CD14-positive monocyte (primary cell): ENCODE results near the gene MEF2B. TPM values are rescaled to one million over a fixed set of nuclear protein-coding genes. Genes with fewer than 3 reads are reported as not detected.

Experiments
- DNase-seq, 3 donors: peaks; one replicate each; pipeline ENCODE4 v3.0.0-alpha.2; 2011 to 2022
- H2AFZ ChIP-seq: 2 replicates; pipeline ENCODE4 v1.6.0; 2012; ENCODE audit warnings: mild to moderate bottlenecking, low read depth, low read length, inconsistent platforms; ENCODE audit not compliant: insufficient read depth, poor library complexity, severe bottlenecking
- H3K27ac ChIP-seq, 2 donors: 1 replicate in 1 of 2; 2 replicates in 1 of 2; pipeline ENCODE4 v1.5.1; 2012 to 2013; ENCODE audit warnings: low read length in 2 of 2, control low read depth in 1 of 2, inconsistent platforms in 1 of 2, low read depth in 1 of 2, mild to moderate bottlenecking in 1 of 2
- H3K27me3 ChIP-seq, 2 donors: one replicate each; pipeline versions ENCODE4 v1.6.0 to v1.6.1; 2011 to 2013; ENCODE audit warnings: low read length in 2 of 2; ENCODE audit not compliant: control insufficient read depth in 2 of 2, insufficient read depth in 2 of 2
- H3K36me3 ChIP-seq, 2 donors: replicated peaks in 1 of 2; 1 replicate in 1 of 2; 2 replicates in 1 of 2; pipeline versions ENCODE4 v1.5.1 to v1.6.1; 2012 to 2013; ENCODE audit warnings: low read length in 2 of 2, control low read depth in 1 of 2, inconsistent platforms in 1 of 2, mild to moderate bottlenecking in 1 of 2; ENCODE audit not compliant: insufficient read depth in 2 of 2, control insufficient read depth in 1 of 2
- H3K4me1 ChIP-seq, 2 donors: 1 replicate in 1 of 2; 2 replicates in 1 of 2; pipeline versions ENCODE4 v1.5.1 to v1.6.1; 2012 to 2013; ENCODE audit warnings: low read length in 2 of 2, control low read depth in 1 of 2, inconsistent platforms in 1 of 2, mild to moderate bottlenecking in 1 of 2, moderate library complexity in 1 of 2; ENCODE audit not compliant: insufficient read depth in 2 of 2, control insufficient read depth in 1 of 2
- H3K4me2 ChIP-seq: replicated peaks from 2 replicates; pipeline ENCODE3; 2012; ENCODE audit warnings: low read length, moderate library complexity, mild to moderate bottlenecking; ENCODE audit not compliant: poor library complexity, severe bottlenecking; ENCODE audit errors: extremely low read depth
- H3K4me3 ChIP-seq, 3 experiments: fragments of 200-600 bp in 1 of 3; sonication (generic) in 1 of 3; replicated peaks in 1 of 3; 1 replicate in 2 of 3; 2 replicates in 1 of 3; pipeline ENCODE4 v1.5.1; 2011 to 2013; ENCODE audit warnings: low read length in 3 of 3, mild to moderate bottlenecking in 3 of 3, control low read depth in 2 of 3, low read depth in 2 of 3, inconsistent platforms in 1 of 3, moderate library complexity in 1 of 3
- H3K79me2 ChIP-seq: 2 replicates; pipeline ENCODE4 v1.6.0; 2012; ENCODE audit warnings: mild to moderate bottlenecking, control low read depth, inconsistent platforms, low read length, moderate library complexity; ENCODE audit not compliant: insufficient read depth
- H3K9ac ChIP-seq: 2 replicates; pipeline ENCODE4 v1.6.0; 2017; ENCODE audit warnings: low read length, mild to moderate bottlenecking; ENCODE audit not compliant: insufficient read depth, poor library complexity, severe bottlenecking
- H3K9me3 ChIP-seq, 2 donors: replicated peaks in 1 of 2; 1 replicate in 1 of 2; 2 replicates in 1 of 2; pipeline versions ENCODE4 v1.5.1 to v1.6.1; 2012 to 2013; ENCODE audit warnings: low read length in 2 of 2, control low read depth in 1 of 2; ENCODE audit not compliant: control insufficient read depth in 1 of 2, insufficient read depth in 1 of 2
- H4K20me1 ChIP-seq: 2 replicates; pipeline ENCODE4 v1.6.0; 2012; ENCODE audit warnings: mild to moderate bottlenecking, low read length, control low read depth, moderate library complexity; ENCODE audit not compliant: insufficient read depth
- H3K27ac Mint-ChIP-seq, 7 donors: one replicate each; pipeline ENCODE4 v1.8.0; 2020; ENCODE audit warnings: mild to moderate bottlenecking in 7 of 7, mixed read lengths in 7 of 7, moderate library complexity in 6 of 7, inconsistent platforms in 2 of 7
- H3K27me3 Mint-ChIP-seq, 3 donors: one replicate each; pipeline ENCODE4 v1.8.0; 2021 to 2022; ENCODE audit warnings: low read depth in 3 of 3, mild to moderate bottlenecking in 3 of 3, mixed read lengths in 3 of 3, moderate library complexity in 3 of 3, inconsistent platforms in 1 of 3
- H3K36me3 Mint-ChIP-seq, 2 donors: one replicate each; pipeline ENCODE4 v1.8.0; 2020; ENCODE audit warnings: mixed read lengths in 2 of 2, inconsistent platforms in 1 of 2, mild to moderate bottlenecking in 1 of 2
- H3K4me1 Mint-ChIP-seq: one replicate; pipeline ENCODE4 v1.8.0; 2020; ENCODE audit warnings: mild to moderate bottlenecking, mixed read lengths
- H3K4me3 Mint-ChIP-seq, 2 donors: one replicate each; pipeline ENCODE4 v1.8.0; 2020; ENCODE audit warnings: mild to moderate bottlenecking in 2 of 2, mixed read lengths in 2 of 2, moderate library complexity in 1 of 2
- H3K9me3 Mint-ChIP-seq, 7 donors: one replicate each; pipeline ENCODE4 v1.8.0; 2020 to 2022; ENCODE audit warnings: mixed read lengths in 7 of 7, mild to moderate bottlenecking in 6 of 7, moderate library complexity in 6 of 7, inconsistent platforms in 2 of 7
- WGBS: methylation state at CpG from one replicate; pipeline ENCODE4 v1.1.5; 2013; ENCODE audit warnings: missing lambda C conversion rate; ENCODE audit not compliant: insufficient coverage; 5-methylcytosine and 5-hydroxymethylcytosine counted together
- intact Hi-C, 2 donors: fragments of 100-400 bp; cut with micrococcal nuclease; formaldehyde crosslinking; loops; one replicate each; pipeline versions ENCODE4 v1.15.0 to v1.15.1; 2023
- polyA plus RNA-seq, 3 donors: library from polyadenylated mRNA; depleted of rRNA in 1 of 3; unstranded in 2 of 3; stranded (reverse) in 1 of 3; fragments of 300-500 nt in 2 of 3; fragments of >200 nt in 1 of 3; fragmentation: Illumina TruSeq in 2 of 3; gene quantifications; 1 replicate in 2 of 3; 2 replicates in 1 of 3; pipeline ENCODE4 v1.2.3, GENCODE V29; 2012 to 2021
- TF ChIP-seq, protein P1 (sequence below): fragments of 200-600 bp; IDR thresholded peaks from one replicate; pipeline ENCODE4 v1.8.0; 2022; ENCODE audit warnings: antibody characterized with exemption, mild to moderate bottlenecking

MEF2B gene
- polyA plus RNA-seq, 3 donors = 0.15 to 1.8 (median 0.30) TPM

DNA sequence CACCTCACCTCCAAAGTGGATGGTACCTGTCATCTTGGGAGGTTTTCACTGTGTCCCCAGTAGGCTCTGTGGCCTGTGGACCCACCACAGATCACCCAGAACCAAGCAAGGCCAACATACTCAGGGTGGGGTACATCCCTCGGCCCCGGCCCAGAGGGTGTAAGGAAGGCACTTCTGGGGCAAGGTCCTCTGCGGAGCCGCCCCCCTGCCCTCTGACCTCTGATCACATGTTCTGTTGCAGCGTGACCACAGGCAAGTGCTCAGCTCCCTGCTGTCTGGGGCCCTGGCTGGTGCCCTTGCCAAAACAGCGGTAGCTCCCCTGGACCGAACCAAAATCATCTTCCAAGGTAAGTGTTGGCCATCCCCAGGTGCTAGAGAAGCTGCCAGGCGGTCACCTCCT lies 68.5 kb downstream of the MEF2B start:
- Mint-ChIP-seq H3K4me3 (no peak overlapping the region), H3K36me3 (peaks cover 5 to 8% of the 10 kb centered on the region in 2 donors), H3K4me1 (peaks cover 1% of the 10 kb centered on the region), H3K9me3 (peaks cover 0 to 1% (median 0%) of the 10 kb centered on the region in 7 donors), H3K27me3 (no peaks in the 10 kb centered on the region), H3K27ac (no peak overlapping the region)
- Histone ChIP-seq H2AFZ (no peak overlapping the region), H3K27ac (no peak overlapping the region), H3K9me3 (no peaks in the 10 kb centered on the region), H3K9ac (no peak overlapping the region), H3K4me3 (no peak overlapping the region), H3K36me3 (no peaks in the 10 kb centered on the region), H3K79me2 (no peaks in the 10 kb centered on the region), H3K27me3 (no peaks in the 10 kb centered on the region), H3K4me2 (no peak overlapping the region), H3K4me1 (no peaks in the 10 kb centered on the region), H4K20me1 (no peaks in the 10 kb centered on the region)
- no peak for DNase-seq
- over 99% methylated on average over 7 of the region's 8 CpGs for WGBS
- intact Hi-C loops = no loop called here
- TF ChIP-seq, protein P1, sequence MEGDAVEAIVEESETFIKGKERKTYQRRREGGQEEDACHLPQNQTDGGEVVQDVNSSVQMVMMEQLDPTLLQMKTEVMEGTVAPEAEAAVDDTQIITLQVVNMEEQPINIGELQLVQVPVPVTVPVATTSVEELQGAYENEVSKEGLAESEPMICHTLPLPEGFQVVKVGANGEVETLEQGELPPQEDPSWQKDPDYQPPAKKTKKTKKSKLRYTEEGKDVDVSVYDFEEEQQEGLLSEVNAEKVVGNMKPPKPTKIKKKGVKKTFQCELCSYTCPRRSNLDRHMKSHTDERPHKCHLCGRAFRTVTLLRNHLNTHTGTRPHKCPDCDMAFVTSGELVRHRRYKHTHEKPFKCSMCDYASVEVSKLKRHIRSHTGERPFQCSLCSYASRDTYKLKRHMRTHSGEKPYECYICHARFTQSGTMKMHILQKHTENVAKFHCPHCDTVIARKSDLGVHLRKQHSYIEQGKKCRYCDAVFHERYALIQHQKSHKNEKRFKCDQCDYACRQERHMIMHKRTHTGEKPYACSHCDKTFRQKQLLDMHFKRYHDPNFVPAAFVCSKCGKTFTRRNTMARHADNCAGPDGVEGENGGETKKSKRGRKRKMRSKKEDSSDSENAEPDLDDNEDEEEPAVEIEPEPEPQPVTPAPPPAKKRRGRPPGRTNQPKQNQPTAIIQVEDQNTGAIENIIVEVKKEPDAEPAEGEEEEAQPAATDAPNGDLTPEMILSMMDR = no peak

DNA sequence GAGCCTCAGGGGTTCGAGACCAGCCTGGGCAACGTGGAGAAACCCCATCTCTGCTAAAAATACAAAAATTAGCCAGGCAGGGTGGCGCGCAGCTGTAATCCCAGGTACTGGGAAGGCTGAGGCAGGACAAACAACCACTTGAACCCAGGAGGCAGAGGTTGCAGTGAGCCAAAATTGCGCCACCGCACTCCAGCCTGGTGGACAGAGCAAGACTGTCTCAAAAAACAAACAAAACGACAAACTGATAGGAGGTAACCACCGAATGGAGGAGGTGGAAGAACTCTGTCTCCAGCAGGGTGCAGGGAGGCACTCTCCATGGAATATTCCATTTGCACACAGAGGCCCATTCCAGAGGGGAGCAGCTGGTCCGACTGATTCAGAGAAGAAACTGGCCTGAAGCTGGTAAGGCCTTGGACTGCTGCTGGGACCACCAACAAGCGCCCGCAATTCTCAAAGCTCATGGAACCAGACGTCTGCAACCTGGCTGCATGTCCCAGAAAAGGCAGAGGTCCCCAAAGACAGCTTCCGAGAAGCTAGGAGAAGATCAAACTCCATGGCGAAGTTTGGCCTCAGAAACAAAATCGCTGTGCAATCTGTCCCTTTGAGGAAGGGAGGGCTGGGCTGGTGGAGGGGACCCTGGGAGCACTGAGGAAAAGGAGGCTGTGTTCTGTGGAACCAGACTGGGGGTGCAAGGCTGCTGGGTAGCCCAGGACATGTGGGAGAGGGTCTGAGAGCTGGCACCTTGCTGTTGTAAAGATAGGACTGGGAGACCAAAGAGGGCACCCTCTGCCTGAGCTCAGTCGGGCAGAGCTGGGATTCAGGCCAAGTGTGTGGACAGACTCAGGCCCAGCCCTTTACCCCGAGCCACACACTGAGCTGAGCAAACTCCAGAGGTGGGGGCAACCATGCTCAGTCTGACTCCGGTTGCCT lies 71.1 kb downstream of the MEF2B start:
- H3K79me2 ChIP-seq = no peaks in the 10 kb centered on the region
- H3K4me1 ChIP-seq = no peaks in the 10 kb centered on the region
- no peak overlapping the region for H3K9ac ChIP-seq
- TF ChIP-seq, protein P1 = no peak
- no peak overlapping the region for H3K4me2 ChIP-seq
- no peaks in the 10 kb centered on the region for H3K4me1 Mint-ChIP-seq
- 97% methylated on average over 18 of the region's 18 CpGs for WGBS
- no peaks in the 10 kb centered on the region for H3K9me3 ChIP-seq
- H3K27me3 ChIP-seq = no peaks in the 10 kb centered on the region
- no peak overlapping the region for H3K4me3 Mint-ChIP-seq
- no peak for DNase-seq
- no peak overlapping the region for H2AFZ ChIP-seq
- H3K36me3 Mint-ChIP-seq = peaks cover 5 to 8% of the 10 kb centered on the region in 2 donors
- H3K4me3 ChIP-seq = no peak overlapping the region
- H3K9me3 Mint-ChIP-seq = no peaks in the 10 kb centered on the region
- no peaks in the 10 kb centered on the region for H4K20me1 ChIP-seq
- no peaks in the 10 kb centered on the region for H3K27me3 Mint-ChIP-seq
- H3K27ac ChIP-seq = no peak overlapping the region
- H3K27ac Mint-ChIP-seq = no peak overlapping the region
- intact Hi-C loops = no loop called here
- H3K36me3 ChIP-seq = no peaks in the 10 kb centered on the region
